PFSK-1 (cell line): ENCODE data around the gene SMG1.

Source experiments
- POLR2AphosphoS5 ChIP-seq: IDR thresholded peaks from 2 replicates; pipeline ENCODE4 v1.6.1; 2012; ENCODE audit warnings: low read depth, mild to moderate bottlenecking, control low read depth, low read length, moderate library complexity
- TF ChIP-seq, protein P1 (sequence below), 2 experiments: IDR thresholded peaks; 2 replicates each; pipeline versions ENCODE4 v1.6.1 to v1.8.0; 2011 to 2012; ENCODE audit warnings: low read depth in 2 of 2, low read length in 2 of 2, control low read depth in 1 of 2, inconsistent platforms in 1 of 2, mild to moderate bottlenecking in 1 of 2, moderate library complexity in 1 of 2; ENCODE audit not compliant: insufficient read depth in 1 of 2

- TF ChIP-seq POLR2AphosphoS5 = no peak
- TF ChIP-seq, protein P1, sequence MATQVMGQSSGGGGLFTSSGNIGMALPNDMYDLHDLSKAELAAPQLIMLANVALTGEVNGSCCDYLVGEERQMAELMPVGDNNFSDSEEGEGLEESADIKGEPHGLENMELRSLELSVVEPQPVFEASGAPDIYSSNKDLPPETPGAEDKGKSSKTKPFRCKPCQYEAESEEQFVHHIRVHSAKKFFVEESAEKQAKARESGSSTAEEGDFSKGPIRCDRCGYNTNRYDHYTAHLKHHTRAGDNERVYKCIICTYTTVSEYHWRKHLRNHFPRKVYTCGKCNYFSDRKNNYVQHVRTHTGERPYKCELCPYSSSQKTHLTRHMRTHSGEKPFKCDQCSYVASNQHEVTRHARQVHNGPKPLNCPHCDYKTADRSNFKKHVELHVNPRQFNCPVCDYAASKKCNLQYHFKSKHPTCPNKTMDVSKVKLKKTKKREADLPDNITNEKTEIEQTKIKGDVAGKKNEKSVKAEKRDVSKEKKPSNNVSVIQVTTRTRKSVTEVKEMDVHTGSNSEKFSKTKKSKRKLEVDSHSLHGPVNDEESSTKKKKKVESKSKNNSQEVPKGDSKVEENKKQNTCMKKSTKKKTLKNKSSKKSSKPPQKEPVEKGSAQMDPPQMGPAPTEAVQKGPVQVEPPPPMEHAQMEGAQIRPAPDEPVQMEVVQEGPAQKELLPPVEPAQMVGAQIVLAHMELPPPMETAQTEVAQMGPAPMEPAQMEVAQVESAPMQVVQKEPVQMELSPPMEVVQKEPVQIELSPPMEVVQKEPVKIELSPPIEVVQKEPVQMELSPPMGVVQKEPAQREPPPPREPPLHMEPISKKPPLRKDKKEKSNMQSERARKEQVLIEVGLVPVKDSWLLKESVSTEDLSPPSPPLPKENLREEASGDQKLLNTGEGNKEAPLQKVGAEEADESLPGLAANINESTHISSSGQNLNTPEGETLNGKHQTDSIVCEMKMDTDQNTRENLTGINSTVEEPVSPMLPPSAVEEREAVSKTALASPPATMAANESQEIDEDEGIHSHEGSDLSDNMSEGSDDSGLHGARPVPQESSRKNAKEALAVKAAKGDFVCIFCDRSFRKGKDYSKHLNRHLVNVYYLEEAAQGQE (IDR thresholded peaks at IDR 0.05; ENCODE audit: insufficient read depth in 1 of 2, low read depth in 2 of 2, low read length in 2 of 2) = no peak
Measured at GRCh38 chr16:18937390-18937789, 11.2 kb upstream of the SMG1 start.
